Keratinocyte (primary cell): ENCODE results near the gene KIR2DL4. TPM values are rescaled to one million over a fixed set of nuclear protein-coding genes. Genes with fewer than 3 reads are reported as not detected.
"Not testable (repeated sequence)": the region's sequence is repeated elsewhere in the genome, so short reads cannot be mapped to it uniquely, and the experiment has no call there.

Source experiments
- DNase-seq: peaks from one replicate; pipeline ENCODE4 v3.0.0-alpha.2; 2011; ENCODE audit warnings: low read depth, missing footprints, low spot score
- FAIRE-seq: peaks from 2 replicates; lab custom pipeline; 2011; peaks lifted over from hg19 to GRCh38; lab: Jason Lieb, UNC
- H2AFZ ChIP-seq: 2 replicates; pipeline ENCODE4 v1.6.0; 2012; ENCODE audit warnings: low read length, control low read depth, inconsistent platforms; ENCODE audit not compliant: control insufficient read depth
- H3K27ac ChIP-seq: 2 replicates; pipeline ENCODE4 v1.5.1; 2011; ENCODE audit warnings: low read length; ENCODE audit not compliant: control insufficient read depth, insufficient read depth
- H3K27me3 ChIP-seq: 3 replicates; pipeline ENCODE4 v1.6.0; 2011; ENCODE audit warnings: low read length; ENCODE audit not compliant: control insufficient read depth, insufficient read depth; ENCODE audit errors: extremely low read depth
- H3K36me3 ChIP-seq, 2 experiments: 2 replicates in 1 of 2; 3 replicates in 1 of 2; pipeline ENCODE4 v1.5.1; 2011; ENCODE audit warnings: low read length in 2 of 2, mild to moderate bottlenecking in 1 of 2; ENCODE audit not compliant: control insufficient read depth in 2 of 2, insufficient read depth in 2 of 2; ENCODE audit errors: extremely low read depth in 1 of 2
- H3K4me1 ChIP-seq: 3 replicates; pipeline ENCODE4 v1.5.1; 2011; ENCODE audit warnings: low read length; ENCODE audit not compliant: control insufficient read depth, insufficient read depth; ENCODE audit errors: extremely low read depth
- H3K4me2 ChIP-seq: 3 replicates; pipeline ENCODE4 v1.6.0; 2011; ENCODE audit warnings: low read depth, low read length; ENCODE audit not compliant: control insufficient read depth, insufficient read depth; ENCODE audit errors: extremely low read depth
- H3K4me3 ChIP-seq, 3 experiments: fragments of 200-600 bp in 1 of 3; sonication (generic) in 1 of 3; 2 replicates in 2 of 3; 3 replicates in 1 of 3; pipeline ENCODE4 v1.5.1; 2011 to 2016; ENCODE audit warnings: low read length in 3 of 3, mild to moderate bottlenecking in 3 of 3, control low read depth in 2 of 3, inconsistent platforms in 1 of 3, low read depth in 1 of 3, mixed read lengths in 1 of 3, mixed run types in 1 of 3, moderate library complexity in 1 of 3; ENCODE audit not compliant: control insufficient read depth in 2 of 3, insufficient read depth in 2 of 3; ENCODE audit errors: extremely low read depth in 1 of 3
- H3K79me2 ChIP-seq: 2 replicates; pipeline ENCODE4 v1.6.0; 2012; ENCODE audit warnings: low read length; ENCODE audit not compliant: control insufficient read depth, insufficient read depth
- H3K9ac ChIP-seq: 3 replicates; pipeline ENCODE4 v1.6.0; 2011; ENCODE audit warnings: low read length; ENCODE audit not compliant: control insufficient read depth, insufficient read depth; ENCODE audit errors: extremely low read depth
- H3K9me1 ChIP-seq: 3 replicates; pipeline ENCODE4 v1.6.0; 2011; ENCODE audit warnings: low read length; ENCODE audit not compliant: control insufficient read depth, insufficient read depth; ENCODE audit errors: extremely low read depth
- H3K9me3 ChIP-seq: 2 replicates; pipeline ENCODE4 v1.5.1; 2012; ENCODE audit warnings: low read depth, low read length; ENCODE audit not compliant: control insufficient read depth
- H4K20me1 ChIP-seq: 3 replicates; pipeline ENCODE4 v1.6.0; 2011; ENCODE audit warnings: low read length; ENCODE audit not compliant: control insufficient read depth, insufficient read depth; ENCODE audit errors: extremely low read depth
- CTCF ChIP-seq, 3 experiments: IDR thresholded peaks in 1 of 3; conservative IDR thresholded peaks in 1 of 3; optimal IDR thresholded peaks in 1 of 3; 2 replicates in 2 of 3; 3 replicates in 1 of 3; pipeline versions ENCODE3 to v1.5.1; 2011; ENCODE audit warnings: low read length in 3 of 3, mild to moderate bottlenecking in 3 of 3, moderate library complexity in 2 of 3, control low read depth in 1 of 3, inconsistent platforms in 1 of 3; ENCODE audit not compliant: insufficient read depth in 2 of 3; ENCODE audit errors: extremely low read depth in 1 of 3
- EZH2 ChIP-seq: IDR thresholded peaks from one replicate; pipeline ENCODE4 v1.6.1; 2012; ENCODE audit warnings: inconsistent platforms, mild to moderate bottlenecking, low read length, moderate library complexity
- dilution Hi-C: fragments of 300-500 bp; cut with MboI; formaldehyde crosslinking; loops from one replicate; pipeline ENCODE4 v1.7.0; 2020; ENCODE audit warnings: low sequenced_read_pairs; ENCODE audit not compliant: extremely low pct_ligation_motif_present
- polyA plus RNA-seq, 5 experiments: library from polyadenylated mRNA; depleted of rRNA in 3 of 5; stranded (reverse) in 3 of 5; stranded (forward) in 1 of 5; unstranded in 1 of 5; fragments of >200 nt; gene quantifications; 1 replicate in 1 of 5; 2 replicates in 3 of 5; 3 replicates in 1 of 5; pipeline versions ENCODE4 v1.2.1 to v1.2.3, GENCODE V29; 2011 to 2012; ENCODE audit warnings: missing spikeins in 2 of 5, low read depth in 1 of 5, low replicate concordance in 1 of 5

Gene KIR2DL4
- polyA plus RNA-seq, 1 donor (not counting 4 experiments of a cell fraction or from before 2014, with no cell fraction given): not detected

- dilution Hi-C loops: no loop called here
- H3K9me3 ChIP-seq: peaks cover 14% of the 10 kb centered on the region
Measured at GRCh38 chr19:54806516-54806838, 3.1 kb downstream of the KIR2DL4 start.

GRCh38 chr19:54814571-54814970, 11.2 kb downstream of the KIR2DL4 start:
- H3K9me1 ChIP-seq, H3K36me3 ChIP-seq, H3K27me3 ChIP-seq, H3K9ac ChIP-seq, H3K79me2 ChIP-seq, FAIRE-seq, H3K9me3 ChIP-seq, H3K4me2 ChIP-seq, H3K27ac ChIP-seq, dilution Hi-C loops, H3K4me3 ChIP-seq, H4K20me1 ChIP-seq, H3K4me1 ChIP-seq, H2AFZ ChIP-seq, DNase-seq: not testable (repeated sequence)

More at GRCh38 chr19:54806516-54806838, 3.1 kb downstream of the KIR2DL4 start:
- H3K9ac ChIP-seq: no peak overlapping the region
- no peaks in the 10 kb centered on the region for H3K79me2 ChIP-seq
- H4K20me1 ChIP-seq: no peaks in the 10 kb centered on the region
- H3K4me3 ChIP-seq: no peak overlapping the region
- H2AFZ ChIP-seq: no peak overlapping the region
- H3K4me1 ChIP-seq: no peaks in the 10 kb centered on the region
- H3K36me3 ChIP-seq: no peaks in the 10 kb centered on the region
- TF ChIP-seq EZH2: no peak
- TF ChIP-seq CTCF (optimal IDR thresholded peaks at IDR 0.05 in 1 of 3, IDR thresholded peaks at IDR 0.05 in 1 of 3, conservative IDR thresholded peaks at IDR 0.05 in 1 of 3; ENCODE audit: extremely low read depth in 1 of 3, insufficient read depth in 2 of 3, low read length in 3 of 3): no peak
- no peak overlapping the region for H3K27ac ChIP-seq
- DNase-seq: no peak
- no peak overlapping the region for H3K4me2 ChIP-seq
- no peak for FAIRE-seq
- H3K9me1 ChIP-seq: no peaks in the 10 kb centered on the region
- H3K27me3 ChIP-seq: no peaks in the 10 kb centered on the region

- H3K4me3 ChIP-seq, H4K20me1 ChIP-seq, H2AFZ ChIP-seq, H3K4me1 ChIP-seq, H3K27me3 ChIP-seq, H3K9me1 ChIP-seq, dilution Hi-C loops, H3K79me2 ChIP-seq, H3K9me3 ChIP-seq, H3K9ac ChIP-seq, H3K36me3 ChIP-seq, H3K4me2 ChIP-seq, DNase-seq, H3K27ac ChIP-seq, FAIRE-seq: not testable (repeated sequence)
Measured at GRCh38 chr19:54816251-54816650, 12.8 kb downstream of the KIR2DL4 start, which contains the start of gene KIR3DL1. Gene KIR3DL1, plus strand, starts transcription at chr19:54816468.
